GM19025 (cell line): ENCODE data around the gene ARHGEF2.
"Not testable (repeated sequence)": the region's sequence is repeated elsewhere in the genome, so short reads cannot be mapped to it uniquely, and the experiment has no call there.

Experiments
- ATAC-seq: cut with Tn5 transposase; IDR thresholded peaks from one replicate; pipeline ENCODE4 v1.9.1; 2021; ENCODE audit warnings: mild to moderate bottlenecking, low read depth, moderate library complexity; ENCODE audit not compliant: unreplicated experiment

ARHGEF2 gene

DNA sequence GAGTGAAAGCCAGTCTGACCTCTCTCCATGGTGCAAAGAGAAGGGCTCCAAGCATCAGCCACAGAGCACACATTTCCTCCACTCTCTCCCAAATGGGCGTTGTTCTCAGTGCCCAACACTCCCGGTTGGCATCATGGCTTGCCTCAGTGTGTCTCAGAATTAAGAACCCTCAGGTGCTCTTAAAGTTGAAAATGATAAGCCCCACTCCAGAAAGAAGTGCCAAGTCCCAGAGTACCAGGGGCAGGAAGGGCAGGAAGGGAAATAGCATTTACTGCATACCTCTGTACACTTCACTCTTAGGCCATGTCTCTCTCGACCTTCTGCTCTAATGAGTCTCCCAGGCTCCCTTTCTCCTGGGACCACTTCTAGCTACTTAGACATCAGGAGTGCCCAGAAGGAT lies 15.2 kb upstream of the ARHGEF2 start:
- ATAC-seq, result no peak

- ATAC-seq, result no peak
These were observed 11.8 kb upstream of the ARHGEF2 start for GRCh38 chr1:155990005-155990739.

GRCh38 chr1:155989242-155990004 lies 11.1 kb upstream of the ARHGEF2 start:
- no peak for ATAC-seq

DNA sequence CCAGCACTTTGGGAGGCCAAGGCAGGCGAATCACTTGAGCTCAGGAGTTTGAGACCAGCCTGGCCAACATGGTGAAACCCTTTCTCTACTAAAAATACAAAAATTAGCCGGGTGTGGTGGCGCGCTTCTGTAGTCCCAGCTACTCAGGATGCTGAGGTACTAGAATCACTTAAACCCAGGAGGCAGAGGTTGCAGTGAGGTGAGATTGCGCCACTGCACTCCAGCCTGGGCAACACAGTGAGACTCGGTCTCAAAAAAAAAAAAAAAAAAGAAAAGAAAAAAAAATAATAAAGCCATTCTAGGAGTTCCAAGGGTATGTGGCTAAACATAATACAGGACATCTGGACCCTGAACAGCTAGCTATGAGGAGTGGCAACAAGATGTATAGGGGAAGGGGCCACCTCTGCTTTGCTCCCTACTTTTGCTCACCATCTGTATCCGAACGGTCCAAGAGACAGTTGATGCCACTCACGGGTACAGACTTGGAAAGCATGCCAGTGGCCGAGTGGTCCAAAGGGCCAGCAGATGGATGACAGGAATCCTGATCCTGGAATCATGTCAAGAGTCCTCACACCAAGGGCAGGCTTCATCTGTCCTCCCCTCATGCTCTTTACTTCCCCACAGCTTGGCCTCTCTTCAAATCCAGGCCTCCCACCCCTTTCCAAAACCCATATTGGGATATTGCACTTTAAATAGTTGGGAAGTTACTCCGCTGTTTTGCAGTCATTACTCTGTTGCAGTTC lies 6.7 kb upstream of the ARHGEF2 start:
- ATAC-seq, result not testable (repeated sequence)

DNA sequence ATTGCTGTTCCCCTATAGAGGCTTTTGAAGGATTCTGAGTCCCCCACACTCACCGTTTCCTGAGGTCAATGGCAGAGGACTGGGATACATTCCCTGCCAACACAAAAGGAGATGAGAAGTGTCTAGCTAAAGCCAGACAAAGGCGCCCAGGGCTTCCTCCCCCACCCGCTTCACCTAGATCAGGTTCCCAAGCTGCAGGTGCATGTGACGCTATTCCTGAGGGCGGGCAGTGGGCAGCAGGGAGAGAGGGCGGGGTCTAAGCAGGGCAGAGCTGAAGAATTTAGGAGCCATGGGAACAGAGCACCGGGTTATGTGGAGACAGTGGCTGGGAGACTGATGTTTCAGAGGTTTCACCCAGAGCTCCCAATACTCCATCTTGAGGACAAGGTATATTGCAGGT lies 6.0 kb upstream of the ARHGEF2 start:
- ATAC-seq, result no peak

DNA sequence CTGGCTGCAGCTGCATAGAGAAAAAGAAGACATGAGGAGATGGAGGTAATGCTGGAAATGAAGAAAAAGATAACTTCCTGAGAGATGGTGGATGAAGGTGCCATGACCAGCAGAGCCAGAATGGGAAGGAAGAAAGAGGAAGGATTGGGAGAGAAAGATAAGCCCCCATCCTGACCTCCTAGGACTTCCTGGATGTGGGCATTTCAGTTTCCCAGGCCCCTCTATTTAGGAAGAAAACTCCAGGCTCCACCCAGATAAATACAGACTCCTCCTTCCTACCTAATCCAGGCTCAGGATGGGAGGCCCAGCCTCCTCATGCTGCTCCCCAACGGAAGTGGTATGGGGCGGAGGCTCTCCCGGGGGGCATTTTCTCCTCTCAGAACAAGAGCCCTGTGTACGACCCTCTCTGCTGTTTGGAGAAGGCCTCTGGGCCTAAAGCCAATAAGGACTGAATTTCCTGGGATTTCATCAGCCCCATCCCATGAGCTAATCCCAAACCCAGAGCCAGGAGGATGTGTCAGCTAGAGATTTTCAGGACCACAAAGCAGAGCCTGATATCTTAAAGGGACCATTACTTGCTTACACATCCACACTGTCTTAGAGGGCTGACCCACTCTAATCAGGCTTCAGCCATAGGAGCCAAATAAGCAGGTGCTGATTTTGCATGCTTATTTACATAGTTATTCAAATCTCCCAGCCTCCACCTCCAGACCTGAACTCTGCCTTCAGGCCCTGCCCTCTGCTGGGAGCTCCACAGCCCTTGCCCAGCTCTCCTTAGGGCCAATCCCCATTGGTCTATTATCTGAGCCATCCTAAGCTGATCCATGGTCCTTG lies 5.1 kb upstream of the ARHGEF2 start:
- ATAC-seq, result peak; percentile 51

GRCh38 chr1:155982106-155982505 lies 3.8 kb upstream of the ARHGEF2 start:
- ATAC-seq, result no peak

DNA sequence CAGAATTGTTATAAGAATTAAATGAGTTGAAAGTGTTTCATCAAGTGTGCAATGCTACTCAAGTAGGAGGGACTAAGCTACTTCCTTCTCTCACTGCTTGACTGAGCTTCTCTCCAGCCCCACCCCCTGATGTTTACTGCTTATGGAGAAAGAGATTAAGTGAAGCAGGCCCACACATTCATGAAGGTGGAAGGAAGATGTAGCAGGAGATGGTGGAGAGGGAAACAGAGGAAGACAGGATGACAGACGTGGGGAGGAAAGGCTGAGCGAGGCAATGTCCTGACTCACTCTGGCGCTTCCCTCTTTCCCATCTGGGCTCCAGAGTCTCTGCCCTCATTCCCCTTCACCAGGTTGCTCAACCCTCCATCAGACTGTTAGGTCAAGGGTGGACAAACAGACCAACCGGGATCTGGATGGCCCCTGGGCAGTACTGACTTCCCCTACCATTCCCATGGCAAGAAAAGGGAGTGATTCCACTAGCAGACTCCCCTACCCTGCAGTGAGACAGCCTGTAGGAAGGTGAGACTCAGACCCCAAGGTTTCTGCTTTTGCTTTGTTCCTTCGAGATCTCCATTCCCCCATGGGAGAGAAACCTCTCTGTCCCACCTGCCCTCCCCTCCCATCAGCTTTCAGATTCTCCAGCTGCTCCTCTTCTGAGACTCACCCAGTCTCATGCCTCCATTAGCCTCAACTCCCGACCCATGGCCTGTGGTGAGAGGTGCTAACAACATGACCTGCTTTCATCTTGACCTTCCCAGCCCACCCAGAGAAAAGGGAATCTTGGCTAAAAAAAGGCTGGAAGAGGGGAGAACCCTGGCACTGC lies 3.1 kb upstream of the ARHGEF2 start:
- no peak for ATAC-seq

- no peak for ATAC-seq
These were observed 1.4 kb upstream of the ARHGEF2 start for GRCh38 chr1:155979597-155980343.

GRCh38 chr1:155978973-155979429 lies 654 bp upstream of the ARHGEF2 start:
- ATAC-seq, result no peak

DNA sequence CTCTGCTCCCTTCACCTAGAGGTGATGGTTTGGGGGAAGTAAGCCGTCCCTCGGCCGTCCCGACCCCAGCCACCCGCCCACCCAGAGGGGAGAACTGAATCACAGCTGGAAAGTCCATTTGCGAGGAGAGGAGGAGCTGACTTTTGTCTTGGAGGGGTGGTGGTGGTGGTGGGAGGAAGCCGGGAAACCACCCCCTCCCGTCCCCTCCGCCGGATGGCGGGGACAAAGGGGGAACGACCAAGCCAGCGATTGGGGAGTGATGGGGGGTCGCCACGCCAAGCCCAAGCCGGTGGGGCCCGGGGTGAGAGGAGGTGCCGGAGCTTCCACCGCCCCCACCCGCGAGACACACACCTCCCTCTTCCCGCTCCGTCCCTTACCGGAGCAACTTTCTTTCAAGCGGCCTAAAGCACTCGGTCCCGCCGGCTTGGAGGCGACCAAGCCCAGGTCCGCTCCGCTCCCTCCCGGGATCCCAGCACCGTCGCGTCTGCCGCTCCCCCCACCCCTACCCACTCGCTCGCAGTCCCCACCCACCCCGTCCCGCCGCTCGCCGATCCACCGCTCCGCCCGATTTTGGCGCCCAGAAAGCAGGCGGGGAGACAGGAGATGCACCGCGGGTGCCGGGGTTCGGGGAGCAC lies 540 bp downstream of the ARHGEF2 start:
- ATAC-seq, result no peak

GRCh38 chr1:155976913-155977689 lies 1.2 kb downstream of the ARHGEF2 start:
- no peak for ATAC-seq

- ATAC-seq, result no peak
These were observed 2.1 kb downstream of the ARHGEF2 start for GRCh38 chr1:155976062-155976912.

- no peak for ATAC-seq
These were observed 2.8 kb downstream of the ARHGEF2 start for GRCh38 chr1:155975375-155976061.

GRCh38 chr1:155974208-155975115 lies 3.9 kb downstream of the ARHGEF2 start:
- ATAC-seq, result no peak
